ENCODE data around the gene MAB21L4. TPM values are rescaled to one million over a fixed set of nuclear protein-coding genes. Genes with fewer than 3 reads are reported as not detected.

The MAB21L4 gene
- total RNA-seq, 1 donor, result not detected

DNA sequence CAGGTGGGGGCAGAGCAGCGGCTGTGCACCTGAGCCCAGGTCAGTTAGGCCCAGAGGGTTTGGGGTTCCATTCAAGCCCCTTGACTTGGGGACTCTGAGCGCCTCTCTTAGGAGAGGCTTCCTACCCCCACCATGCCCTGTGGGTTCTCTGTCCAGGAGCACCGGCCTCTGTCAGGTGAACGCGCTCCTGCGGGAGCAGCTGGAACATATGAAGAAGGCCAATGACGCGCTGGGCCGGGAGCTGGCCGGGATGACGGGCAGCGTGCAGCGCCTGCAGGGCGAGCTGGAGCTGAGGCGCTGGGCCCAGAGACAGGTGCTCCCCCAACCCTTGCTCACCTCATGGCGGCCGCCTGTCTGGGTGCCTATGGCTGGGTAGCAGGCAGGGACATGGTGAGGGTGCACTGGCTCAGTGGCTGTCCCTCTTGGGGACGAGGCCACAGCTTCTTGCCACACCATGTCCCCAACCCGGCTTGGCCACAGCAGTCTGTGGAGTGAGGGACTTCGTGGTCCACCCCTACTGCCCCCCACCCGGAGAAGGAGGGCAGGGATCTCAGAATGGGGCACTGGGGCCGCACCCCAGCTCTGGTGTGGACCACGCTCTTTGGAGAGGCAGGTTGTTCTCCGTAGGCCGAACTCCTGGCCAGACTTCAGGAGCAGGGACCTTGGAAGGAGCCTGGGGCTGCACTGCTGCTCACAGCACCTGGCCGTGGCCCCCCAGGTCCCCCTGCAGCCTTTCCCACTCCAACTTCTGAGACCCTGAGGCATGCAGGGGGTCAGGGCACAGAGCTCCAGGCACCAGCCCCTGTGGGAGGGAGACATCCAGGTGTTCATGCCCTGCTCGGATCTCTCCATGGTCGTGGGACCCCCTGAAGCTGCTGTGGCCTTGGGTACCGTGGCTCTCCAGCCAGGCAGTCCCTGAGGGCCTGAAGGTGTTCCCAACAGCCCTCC lies 29.9 kb upstream of the MAB21L4 start:
- no peak for DNase-seq (ENCODE audit: low read depth in 2 of 3, low spot score in 2 of 3)

DNA sequence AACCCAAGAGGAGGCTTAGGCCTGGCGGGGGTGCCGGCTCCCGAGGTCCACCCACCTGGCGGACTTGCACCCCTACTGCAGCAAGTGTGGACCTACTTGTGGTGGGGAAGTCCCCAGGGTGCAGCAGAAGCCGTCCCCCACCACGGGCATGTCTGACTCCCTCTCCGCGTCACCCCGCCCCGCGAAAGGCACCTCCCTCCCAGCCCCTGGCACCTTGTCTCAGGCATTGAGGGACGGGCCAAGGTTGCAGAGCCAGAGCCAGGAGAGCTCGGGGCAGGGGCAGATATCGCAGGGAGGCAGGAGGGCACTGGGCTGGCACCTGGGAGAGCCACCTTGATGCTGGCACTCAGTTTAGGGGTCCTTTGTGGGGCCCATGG lies 29.2 kb upstream of the MAB21L4 start:
- DNase-seq (ENCODE audit: low read depth in 2 of 3, low spot score in 2 of 3), result no peak

DNA sequence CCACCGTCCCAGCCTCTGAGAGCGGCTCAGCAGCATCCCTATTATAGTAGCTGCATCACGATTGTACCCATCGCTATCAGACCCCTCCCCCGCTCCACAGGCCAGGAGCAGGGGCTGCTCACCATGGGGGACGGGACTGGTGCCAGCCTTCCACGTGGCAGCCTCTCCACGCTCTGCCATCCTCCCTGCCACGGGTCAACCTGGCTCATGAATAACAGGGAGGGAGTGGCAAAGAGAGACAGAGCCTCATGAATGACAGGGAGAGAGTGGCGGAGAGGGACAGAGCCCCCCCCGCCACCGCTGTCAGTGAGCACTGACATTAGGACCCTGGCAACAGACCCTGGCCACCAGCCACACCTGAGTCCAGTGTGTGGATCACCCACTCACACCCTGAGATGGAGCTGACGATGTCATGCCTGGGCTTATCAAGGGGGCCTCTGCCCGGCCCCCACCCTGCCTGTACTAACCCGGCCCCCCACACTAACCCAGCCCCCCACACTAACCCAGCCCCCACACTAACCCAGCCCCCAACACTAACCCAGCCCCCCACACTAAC lies 27.1 kb upstream of the MAB21L4 start:
- DNase-seq (ENCODE audit: low read depth in 2 of 3, low spot score in 2 of 3), result no peak

DNA sequence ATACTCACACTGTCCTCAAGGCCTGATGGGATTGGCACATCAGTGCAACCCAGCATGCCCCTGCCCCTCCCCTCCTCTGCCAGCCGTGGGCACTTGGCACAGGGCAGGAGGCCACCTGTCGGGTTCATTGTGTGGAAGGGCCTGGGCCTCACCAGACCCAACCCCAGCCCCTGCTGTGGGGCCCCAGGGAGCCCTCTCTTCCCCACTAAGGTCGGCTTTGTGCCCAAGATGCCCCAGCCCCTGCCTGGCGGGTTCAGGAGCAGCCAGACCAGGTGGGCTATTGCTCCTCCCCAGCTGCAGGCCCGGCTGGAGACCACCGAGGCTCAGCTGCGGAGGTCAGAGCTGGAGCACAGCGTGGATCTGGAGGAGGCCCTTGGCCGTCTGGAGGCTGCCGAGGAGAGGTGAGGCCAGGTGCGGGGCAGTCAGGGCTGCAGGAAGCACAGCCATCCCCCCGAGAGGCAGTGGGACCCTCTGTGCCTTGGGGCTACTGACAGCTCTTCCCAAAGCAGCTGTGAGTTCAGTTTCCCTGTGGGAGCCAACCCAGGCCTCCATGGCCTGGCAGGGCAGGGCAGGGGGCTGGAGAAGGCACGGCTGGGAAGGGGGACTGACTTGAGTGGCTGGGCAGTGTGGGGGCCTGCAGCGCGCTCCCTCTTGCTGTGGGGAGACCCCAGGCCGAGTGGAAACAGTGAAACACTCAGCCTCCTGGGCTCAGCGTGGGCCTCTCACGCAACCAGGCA lies 26.5 kb upstream of the MAB21L4 start:
- no peak for DNase-seq (ENCODE audit: low read depth in 2 of 3, low spot score in 2 of 3)

DNA sequence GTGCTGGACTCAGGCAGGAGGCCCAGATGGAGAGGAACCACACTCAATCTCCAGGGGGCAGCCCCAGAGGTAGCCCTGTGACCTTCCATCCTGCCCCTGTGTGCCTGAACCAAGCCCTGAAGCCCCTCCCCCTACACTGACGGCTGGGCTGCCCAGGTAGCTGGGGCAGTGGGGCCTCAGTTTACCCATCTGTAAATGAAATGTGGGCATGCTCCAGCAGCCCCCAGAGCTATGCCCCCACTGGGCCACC lies 26.0 kb upstream of the MAB21L4 start:
- no peak for DNase-seq (ENCODE audit: low read depth in 2 of 3, low spot score in 2 of 3)

DNA sequence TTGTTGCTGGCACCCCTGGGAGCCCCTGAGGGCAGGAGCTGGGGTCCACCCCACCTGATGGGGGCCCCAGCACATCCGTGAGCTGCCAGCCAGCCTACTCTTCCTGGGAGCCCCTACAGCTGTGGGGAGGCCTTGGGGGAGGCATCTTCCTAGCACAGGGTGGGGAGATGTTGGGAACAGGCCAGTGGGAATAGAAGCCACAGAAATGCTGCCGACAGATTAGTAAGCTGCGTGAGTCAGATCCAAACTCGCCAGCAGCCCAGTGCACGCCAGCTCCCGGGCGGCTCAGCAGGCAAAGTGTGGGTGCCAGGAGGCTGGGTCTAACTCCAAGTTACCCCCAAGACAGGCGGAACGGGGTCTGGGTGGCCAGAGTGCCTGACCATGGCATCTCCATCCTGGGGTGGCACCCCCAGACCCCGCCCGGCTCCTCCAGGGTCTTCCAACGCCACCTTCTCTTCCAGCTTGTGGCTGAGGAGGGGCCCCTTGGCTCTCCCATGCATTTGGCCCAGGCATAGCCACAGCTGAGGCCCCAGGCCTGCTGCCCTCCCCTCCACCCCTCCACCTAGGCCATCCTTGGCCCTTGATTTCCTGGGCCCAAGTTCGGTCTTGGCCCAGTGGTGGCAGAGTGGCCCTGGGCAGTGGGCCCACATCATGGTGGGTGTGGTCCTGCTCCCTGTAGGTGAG lies 25.5 kb upstream of the MAB21L4 start:
- no peak for DNase-seq (ENCODE audit: low read depth in 2 of 3, low spot score in 2 of 3)

DNA sequence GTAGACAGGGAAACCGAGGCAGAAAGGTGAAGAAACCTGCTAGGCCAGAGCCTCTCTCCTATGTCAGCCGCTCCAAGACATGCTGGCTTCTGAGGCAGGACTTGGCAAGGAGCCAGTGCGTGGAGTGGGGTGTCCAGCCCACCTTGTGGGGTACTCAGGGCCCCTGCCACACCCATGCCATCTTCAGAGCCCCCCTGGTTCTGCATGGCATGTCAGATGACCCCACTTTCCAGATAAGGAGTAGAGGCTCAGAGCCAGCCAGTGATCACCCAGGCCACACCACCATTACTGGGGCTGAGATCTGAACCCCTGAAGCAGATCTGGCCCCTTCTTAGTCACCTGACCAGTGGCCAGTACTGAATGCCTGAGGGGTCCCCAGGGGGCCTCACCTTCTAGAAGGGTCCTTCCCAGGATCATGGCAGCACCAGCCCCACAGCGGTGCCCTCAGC lies 24.9 kb upstream of the MAB21L4 start:
- DNase-seq (ENCODE audit: low read depth in 2 of 3, low spot score in 2 of 3), result no peak

DNA sequence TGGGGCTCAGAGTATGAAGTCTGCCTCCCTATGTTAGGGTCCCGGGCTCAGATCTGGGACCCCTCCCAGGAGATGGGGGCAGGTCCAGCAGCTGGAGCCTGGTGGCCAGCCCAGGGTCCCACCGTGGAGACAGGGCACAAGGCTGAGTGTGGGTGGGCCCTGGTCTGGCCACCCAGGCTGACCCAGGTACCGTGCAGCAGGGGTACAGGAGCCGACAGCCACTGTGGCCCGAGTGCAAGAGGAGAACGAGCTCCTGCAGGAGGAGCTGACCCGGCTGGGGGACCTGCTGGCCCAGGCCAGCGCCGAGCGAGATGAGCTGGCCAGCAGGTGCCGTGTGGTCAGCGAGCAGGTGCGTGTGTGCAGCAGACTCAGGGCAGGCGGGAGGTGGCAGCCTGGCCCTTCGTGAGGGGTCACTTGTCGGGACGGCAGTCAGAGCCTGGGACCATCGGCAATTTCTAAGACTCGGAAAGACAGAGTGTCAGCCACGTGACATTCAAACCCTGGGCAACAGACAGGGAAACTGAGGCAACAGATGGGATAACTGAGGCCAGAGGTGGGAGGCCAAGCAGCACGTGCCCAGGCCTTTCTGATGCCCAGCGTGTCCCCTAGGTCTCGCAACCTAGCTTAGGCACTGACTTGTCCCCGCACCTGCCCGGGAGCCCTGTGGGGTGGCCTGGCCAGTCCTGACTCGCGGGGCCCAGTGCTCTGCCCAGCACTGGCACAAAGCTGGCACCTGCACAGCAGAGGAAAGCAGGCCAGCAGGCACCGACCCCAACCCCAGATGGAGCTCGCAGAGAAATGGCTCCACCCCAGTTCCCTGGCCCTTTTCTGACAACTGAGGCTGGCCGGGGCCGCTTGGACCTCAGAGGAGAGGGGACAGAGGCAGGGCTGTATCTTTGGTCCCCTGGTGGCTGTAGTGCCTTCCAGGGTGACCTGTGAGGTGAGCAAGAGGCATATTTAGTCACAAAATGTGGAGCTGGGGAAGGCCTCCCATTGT lies 24.1 kb upstream of the MAB21L4 start:
- no peak for DNase-seq (ENCODE audit: low read depth in 2 of 3, low spot score in 2 of 3)

DNA sequence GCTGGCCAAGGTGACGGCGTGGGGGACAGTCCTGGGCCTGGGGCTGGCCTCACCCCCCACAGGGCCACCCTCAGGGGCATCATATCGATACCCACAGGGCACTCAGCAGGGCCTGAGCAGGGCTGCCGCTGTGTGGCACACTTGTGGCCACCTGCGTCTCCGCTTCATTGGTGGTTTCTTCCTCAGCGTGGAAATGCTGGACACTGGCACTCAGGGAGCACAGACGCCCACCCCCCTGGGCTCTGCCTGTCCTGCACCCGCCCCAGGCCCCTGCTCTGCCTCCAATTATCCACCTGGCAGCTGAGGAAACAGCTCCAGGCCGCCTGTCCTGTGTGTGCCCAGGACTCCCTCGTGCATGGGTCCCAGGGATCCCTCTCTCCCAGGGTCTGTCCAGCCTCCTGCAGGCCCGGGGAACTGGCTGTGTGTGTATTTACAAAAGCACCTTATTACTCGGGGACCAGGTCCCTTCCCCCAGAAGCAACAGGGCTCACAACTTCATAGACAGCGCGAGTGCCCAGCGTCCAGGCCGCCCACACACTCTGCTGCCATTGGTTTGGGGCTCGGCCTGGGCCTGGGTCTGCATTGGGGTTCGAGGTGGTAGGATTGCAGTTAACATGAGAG lies 23.3 kb upstream of the MAB21L4 start:
- no peak for DNase-seq (ENCODE audit: low read depth in 2 of 3, low spot score in 2 of 3)

DNA sequence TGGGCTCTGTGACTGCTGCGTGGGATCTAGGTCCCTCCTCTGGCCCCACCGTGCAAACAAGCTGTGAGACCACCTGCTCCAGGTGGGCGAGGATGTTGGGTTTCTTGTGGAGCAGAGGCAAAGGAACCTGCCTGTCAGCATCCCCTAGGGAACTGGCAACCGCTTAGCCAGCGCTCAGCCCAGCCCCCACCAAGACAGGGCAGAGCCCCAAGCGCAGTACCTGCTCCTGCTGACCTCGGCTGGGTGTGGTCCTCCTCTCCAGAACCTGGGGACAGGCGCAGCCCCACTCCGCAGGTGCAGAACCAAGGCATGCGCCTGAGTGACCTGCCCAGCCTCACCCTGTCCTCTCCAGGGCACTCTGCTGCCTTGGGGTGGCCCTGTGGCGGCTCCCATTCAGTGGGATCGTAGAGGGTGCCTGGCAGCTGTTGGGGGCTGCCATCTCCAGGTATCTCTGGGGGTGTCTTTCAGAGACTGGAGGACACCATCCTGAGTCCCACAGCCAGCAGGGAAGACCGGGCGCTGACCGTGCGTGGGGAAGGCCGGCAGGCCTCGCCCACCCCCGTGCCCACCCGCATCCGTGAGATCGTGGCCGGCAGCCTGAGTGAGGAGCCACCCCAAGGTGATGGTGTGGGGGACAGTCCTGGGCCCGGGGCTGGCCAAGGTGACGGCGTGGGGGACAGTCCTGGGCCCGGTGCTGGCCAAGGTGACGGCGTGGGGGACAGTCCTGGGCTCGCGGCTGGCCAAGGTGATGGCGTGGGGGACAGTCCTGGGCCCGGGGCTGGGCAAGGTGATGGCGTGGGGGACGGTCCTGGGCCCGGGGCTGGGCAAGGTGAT lies 22.5 kb upstream of the MAB21L4 start:
- no peak for DNase-seq (ENCODE audit: low read depth in 2 of 3, low spot score in 2 of 3)

DNA sequence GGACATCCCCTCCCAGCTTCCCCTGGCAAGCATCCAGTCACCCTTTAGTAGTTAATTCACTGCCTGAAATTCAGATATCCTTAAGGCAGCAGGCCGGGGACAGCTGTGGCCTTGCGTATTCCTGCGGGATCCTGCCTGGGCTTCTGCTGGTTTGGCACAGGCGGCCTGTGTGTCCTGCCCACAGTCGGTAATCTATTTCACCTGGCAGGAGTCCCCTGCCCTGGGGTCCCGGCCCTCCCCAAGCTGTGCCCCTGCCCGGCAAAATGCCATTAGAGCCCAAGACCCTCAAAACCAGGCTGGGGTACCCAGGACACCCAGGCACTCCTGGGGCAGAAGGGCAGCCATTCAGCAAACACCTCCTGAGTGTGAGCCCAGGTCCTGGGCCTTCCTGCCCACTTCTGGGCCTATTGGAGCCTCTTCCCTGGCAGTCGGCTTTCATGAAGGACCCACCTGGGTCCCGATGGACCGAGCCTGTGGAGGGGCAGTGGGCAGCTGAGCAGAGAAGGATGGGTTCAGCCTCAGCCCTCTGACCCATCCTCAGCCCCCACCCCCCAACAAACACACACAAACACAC lies 21.8 kb upstream of the MAB21L4 start:
- DNase-seq (ENCODE audit: low read depth in 2 of 3, low spot score in 2 of 3), result no peak

DNA sequence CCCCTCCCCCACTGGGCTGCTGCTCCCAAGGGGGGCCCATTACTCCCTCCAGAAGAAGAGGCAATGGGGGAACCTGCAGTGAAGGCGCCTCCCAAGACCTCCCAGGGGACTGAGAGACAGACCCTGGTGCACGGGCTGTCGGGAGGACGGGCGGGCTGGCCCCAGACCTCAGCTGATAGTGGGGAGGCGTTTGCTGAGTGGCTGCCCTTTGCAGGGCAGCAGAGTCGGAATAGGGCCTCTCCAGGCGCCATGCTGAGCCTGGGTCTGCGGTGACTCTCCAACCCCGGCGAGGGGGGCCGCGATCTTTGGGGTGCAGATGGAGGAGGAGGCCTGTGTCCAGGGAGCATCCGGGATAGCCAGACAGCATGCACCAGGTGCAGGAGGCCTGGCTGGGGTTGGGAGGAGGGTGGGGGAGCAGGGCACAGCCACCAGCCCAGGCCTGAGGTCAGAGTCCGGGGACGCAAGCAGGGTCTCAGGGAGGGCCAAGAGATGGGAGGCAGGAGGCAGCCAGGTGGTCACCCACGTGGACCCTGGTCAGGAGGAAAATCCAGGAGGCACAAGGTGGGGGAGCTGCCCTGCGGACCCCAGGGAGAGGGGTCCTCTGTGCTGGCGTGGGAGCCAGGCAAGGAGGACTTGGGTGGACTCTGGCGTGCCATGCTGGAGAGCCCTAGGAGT lies 21.2 kb upstream of the MAB21L4 start:
- no peak for DNase-seq (ENCODE audit: low read depth in 2 of 3, low spot score in 2 of 3)

DNA sequence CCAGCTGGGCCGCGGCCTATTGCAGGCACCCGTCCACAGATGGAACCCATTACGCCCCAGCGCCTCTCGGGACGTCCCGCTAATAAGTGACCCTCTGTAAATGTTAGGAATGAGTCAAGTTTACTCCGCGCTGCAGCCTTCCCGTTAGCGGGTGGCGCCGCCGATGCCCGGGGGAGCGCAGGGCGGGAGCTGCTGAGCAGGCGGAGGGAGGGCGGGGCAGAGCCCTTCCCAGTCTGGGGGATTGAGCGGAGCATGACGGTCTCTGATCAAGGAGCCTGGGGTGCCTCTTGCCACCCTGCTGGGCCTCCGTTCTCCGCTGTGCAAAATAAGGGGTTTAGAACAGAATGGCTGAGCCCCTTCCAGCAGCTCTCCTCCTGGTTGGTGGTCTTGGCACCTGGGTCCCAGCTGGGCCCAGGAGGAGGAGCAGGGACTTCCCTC lies 20.6 kb upstream of the MAB21L4 start:
- DNase-seq (ENCODE audit: low read depth in 2 of 3, low spot score in 2 of 3), result peak in 1 of 3 donors; percentile 21

DNA sequence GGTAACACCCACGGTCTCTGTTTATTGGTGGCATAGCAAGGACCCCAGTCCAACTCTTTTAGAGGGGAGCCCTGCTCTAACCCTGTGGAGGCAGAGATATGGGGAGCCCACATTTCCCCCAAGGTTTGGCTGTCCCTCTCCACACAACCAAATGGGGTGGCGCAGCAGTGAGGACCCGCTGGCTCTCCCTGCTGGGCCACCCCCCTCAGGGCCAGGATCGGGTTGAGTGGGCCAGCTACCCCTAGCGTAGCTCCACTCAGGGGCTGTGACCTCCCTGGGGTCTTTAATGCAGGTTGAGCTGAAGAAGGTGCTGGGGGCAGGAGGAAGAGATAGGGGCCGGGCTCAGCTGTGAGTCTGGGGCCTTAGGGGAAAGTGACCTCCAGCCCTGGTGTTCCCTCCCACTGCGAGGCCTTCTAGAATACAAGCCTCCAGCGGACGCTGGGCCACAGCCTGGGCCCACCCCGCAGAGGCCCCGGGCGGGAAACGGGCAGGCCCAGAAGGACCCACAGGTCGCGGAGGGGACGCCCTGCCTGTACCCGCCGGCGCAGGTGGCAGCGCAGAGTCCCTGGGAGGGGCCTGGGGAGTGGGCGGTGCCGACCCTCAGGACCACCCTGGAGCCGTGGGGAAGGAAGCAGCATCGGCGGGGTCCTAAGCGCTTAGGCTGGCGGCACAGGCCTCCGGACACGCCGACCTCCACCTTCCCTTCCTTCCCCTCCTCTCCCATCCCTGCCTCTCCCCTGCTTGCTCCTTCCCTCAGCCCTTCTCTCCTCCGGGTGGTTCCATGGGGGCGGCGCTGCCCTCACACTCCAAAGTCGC lies 19.8 kb upstream of the MAB21L4 start:
- DNase-seq (ENCODE audit: low read depth in 2 of 3, low spot score in 2 of 3), result peak in 1 of 3 donors; percentile 37

DNA sequence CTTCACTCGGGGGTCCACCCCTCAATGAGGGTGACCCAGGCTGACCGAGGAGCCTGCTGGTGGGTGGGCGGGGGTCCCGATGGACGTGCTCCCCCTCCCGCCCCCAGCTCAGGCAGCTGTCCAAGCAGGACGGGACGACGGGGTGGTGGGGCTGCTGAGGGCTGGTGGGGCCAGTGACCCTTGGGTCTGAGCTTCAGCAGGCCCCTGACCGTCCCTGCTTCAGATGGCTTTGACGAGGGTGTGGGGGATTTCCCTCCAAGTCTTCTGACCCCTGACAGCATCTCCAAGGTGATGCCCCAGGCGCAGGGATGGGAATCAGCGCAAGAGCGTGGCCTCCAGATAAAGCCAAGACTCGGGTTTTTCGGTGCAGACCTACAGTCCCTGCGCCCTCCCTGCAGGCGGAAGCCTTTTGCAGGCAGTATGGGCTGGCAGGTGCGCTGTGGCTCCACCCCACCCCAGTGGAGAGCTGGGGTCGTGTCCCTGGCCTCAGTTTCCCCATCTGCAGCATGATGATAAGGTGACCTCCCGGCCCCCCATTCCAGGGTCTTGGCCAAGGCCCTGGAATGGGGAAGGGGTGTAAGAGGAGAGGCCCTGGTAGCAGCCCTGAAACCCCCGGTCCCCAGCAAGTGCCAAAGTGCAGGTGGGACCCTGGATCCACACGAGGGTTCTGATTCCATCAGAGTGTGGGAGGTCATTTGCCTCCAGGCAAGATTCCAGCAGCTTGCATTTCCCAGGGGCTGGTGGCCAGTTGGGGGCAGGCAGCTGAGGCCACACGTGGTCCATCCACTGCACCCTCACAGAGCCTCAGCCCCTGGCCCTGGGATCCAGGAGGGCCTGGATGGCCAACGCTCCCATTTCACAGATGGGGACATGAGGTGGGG lies 18.9 kb upstream of the MAB21L4 start:
- DNase-seq (ENCODE audit: low read depth in 2 of 3, low spot score in 2 of 3), result no peak
